GM19455 (cell line): ENCODE data around the gene SNTA1.
"Not testable (repeated sequence)": the region's sequence is repeated elsewhere in the genome, so short reads cannot be mapped to it uniquely, and the experiment has no call there.

Experiments used
- ATAC-seq: cut with Tn5 transposase; IDR thresholded peaks from one replicate; pipeline ENCODE4 v1.9.1; 2021; ENCODE audit not compliant: unreplicated experiment

The SNTA1 gene

GRCh38 chr20:33443512-33444239, at the start of gene SNTA1:
SNTA1 (minus strand) TSS chr20:33443763; CDS start chr20:33443620, 143 bp downstream.
- ATAC-seq = no peak

GRCh38 chr20:33490934-33491656, 47.5 kb upstream of the SNTA1 start:
- no peak for ATAC-seq

GRCh38 chr20:33490023-33490933, 46.7 kb upstream of the SNTA1 start, which contains the start of gene CBFA2T2:
CBFA2T2 (plus strand) TSS chr20:33490096; CDS start chr20:33490268, 172 bp downstream.
- peak; percentile 59 for ATAC-seq

GRCh38 chr20:33489495-33490022, 46.0 kb upstream of the SNTA1 start:
- ATAC-seq = peak; percentile 90

GRCh38 chr20:33488661-33489494, 45.3 kb upstream of the SNTA1 start:
- ATAC-seq = not testable (repeated sequence)

- ATAC-seq = no peak
Measured at GRCh38 chr20:33488201-33488600, 44.6 kb upstream of the SNTA1 start.

- ATAC-seq = not testable (repeated sequence)
Measured at GRCh38 chr20:33483186-33483585, 39.6 kb upstream of the SNTA1 start.

- no peak for ATAC-seq
Measured at GRCh38 chr20:33482581-33482980, 39.0 kb upstream of the SNTA1 start.

- no peak for ATAC-seq
Measured at GRCh38 chr20:33481431-33481941, 37.9 kb upstream of the SNTA1 start.

- ATAC-seq = no peak
Measured at GRCh38 chr20:33480048-33480447, 36.5 kb upstream of the SNTA1 start.

- no peak for ATAC-seq
Measured at GRCh38 chr20:33477386-33478234, 34.0 kb upstream of the SNTA1 start.

- ATAC-seq = no peak
Measured at GRCh38 chr20:33475381-33476152, 32.0 kb upstream of the SNTA1 start.

GRCh38 chr20:33474963-33475362, 31.4 kb upstream of the SNTA1 start:
- no peak for ATAC-seq

GRCh38 chr20:33474097-33474873, 30.7 kb upstream of the SNTA1 start:
- no peak for ATAC-seq

- ATAC-seq = no peak
Measured at GRCh38 chr20:33472868-33473435, 29.4 kb upstream of the SNTA1 start.

GRCh38 chr20:33470866-33471265, 27.3 kb upstream of the SNTA1 start:
- ATAC-seq = no peak

- ATAC-seq = no peak
Measured at GRCh38 chr20:33470457-33470856, 26.9 kb upstream of the SNTA1 start.
